ENCODE data around the gene AURKAIP1. TPM values are rescaled to one million over a fixed set of nuclear protein-coding genes. Genes with fewer than 3 reads are reported as not detected.

AURKAIP1 gene
- total RNA-seq, 1 experiment from 2014 or later, result 196 TPM

DNA sequence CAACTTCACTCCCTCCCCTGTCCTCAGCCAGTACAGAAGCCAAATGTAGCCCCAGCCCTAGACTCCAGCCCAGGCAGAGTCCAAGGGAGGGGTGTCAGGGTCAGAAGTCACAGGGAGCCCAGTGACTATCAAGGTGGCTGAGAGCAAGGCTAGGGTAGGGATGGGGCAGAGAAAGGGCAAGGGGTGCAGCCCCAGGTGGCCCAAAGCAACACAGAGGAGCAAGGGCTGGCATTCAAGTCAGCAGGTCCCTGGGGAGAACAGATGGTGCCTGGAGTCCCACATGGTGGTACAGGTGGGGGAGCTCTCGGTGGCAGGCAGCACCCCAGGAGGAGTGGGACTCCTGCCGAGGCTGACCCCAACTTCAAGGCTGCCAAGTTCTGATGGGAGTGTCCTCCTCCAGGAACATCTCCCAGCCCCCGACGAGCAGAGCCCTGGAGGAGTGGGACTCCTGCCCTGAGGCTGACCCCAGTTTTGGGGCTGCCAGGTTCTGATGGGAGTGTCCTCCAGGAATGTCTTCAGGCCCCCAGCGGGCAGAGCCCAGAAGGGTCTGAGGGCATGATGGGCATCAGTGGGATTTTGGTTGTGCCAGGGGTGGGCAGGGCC is 22.1 kb downstream of the AURKAIP1 start:
- Histone ChIP-seq H3K4ac (ENCODE audit: low read depth, low read length) (no peak overlapping the region), H3K18ac (ENCODE audit: insufficient read length, low read depth, low read length) (no peak overlapping the region), H3K23ac (ENCODE audit: insufficient read length, low read depth, low read length) (no peak overlapping the region), H3T11ph (ENCODE audit: low read length) (no peak overlapping the region), H3K23me2 (ENCODE audit: insufficient read length, low read depth, low read length, poor library complexity, severe bottlenecking) (peaks cover 15% of the 10 kb centered on the region), H3K27me3 (ENCODE audit: insufficient read depth, low read length) (peaks cover 4% of the 10 kb centered on the region; the same call in 1 of the 2 replicates), H4K8ac (replicated peaks; ENCODE audit: insufficient read length, low read depth, low read length) (no peak overlapping the region), H4K5ac (ENCODE audit: insufficient read length, low read depth, low read length) (no peak overlapping the region), H2BK20ac (ENCODE audit: low read depth, low read length, poor library complexity, severe bottlenecking) (no peak overlapping the region), H3K9ac (ENCODE audit: extremely low read depth, insufficient read length, low read length) (no peak overlapping the region), H2BK5ac (ENCODE audit: insufficient read length, low read length) (no peak overlapping the region), H3K4me1 (ENCODE audit: insufficient read depth, low read length) (no peaks in the 10 kb centered on the region), H2BK12ac (ENCODE audit: insufficient read length, low read depth, low read length) (no peak overlapping the region), H3K56ac (ENCODE audit: insufficient read length, low read depth, low read length) (no peak overlapping the region), H2AK5ac (ENCODE audit: insufficient read length, low read length) (no peak overlapping the region), H2BK15ac (ENCODE audit: low read depth, low read length) (no peak overlapping the region), H4K91ac (ENCODE audit: insufficient read length, low read depth, low read length) (no peak overlapping the region), H3K9me3 (ENCODE audit: control insufficient read depth, low read depth, low read length) (no peaks in the 10 kb centered on the region), H3K79me1 (ENCODE audit: insufficient read depth, low read depth, low read length, poor library complexity, severe bottlenecking) (peaks cover 3% of the 10 kb centered on the region), H4K20me1 (ENCODE audit: control insufficient read depth, insufficient read depth, insufficient read length) (peaks cover 3% of the 10 kb centered on the region), H3K27ac (ENCODE audit: insufficient read length, low read depth, low read length) (no peak overlapping the region), H3K79me2 (ENCODE audit: insufficient read depth, low read length) (peaks cover 3% of the 10 kb centered on the region; the same call in 1 of the 2 replicates), H2BK120ac (ENCODE audit: low read depth, low read length, poor library complexity, severe bottlenecking) (no peak overlapping the region), H3K4me2 (ENCODE audit: insufficient read depth, insufficient read length, low read length) (no peak overlapping the region), H2AFZ (ENCODE audit: low read length) (no peak overlapping the region), H3K14ac (ENCODE audit: insufficient read depth, low read length) (no peak overlapping the region)
- H3K27me3 Mint-ChIP-seq (ENCODE audit: low read depth), result peaks cover 31% of the 10 kb centered on the region
- no CpG with 5 or more reads among the region's 5 CpGs for WGBS (ENCODE audit: extremely low coverage, insufficient read length, low lambda C conversion rate)
- H3K9me3 Mint-ChIP-seq, result no peaks in the 10 kb centered on the region
- H3K4me1 Mint-ChIP-seq, result peaks cover 20 to 34% of the 10 kb centered on the region in 2 experiments
- DNase-seq, result no peak
- TF ChIP-seq, protein P1, sequence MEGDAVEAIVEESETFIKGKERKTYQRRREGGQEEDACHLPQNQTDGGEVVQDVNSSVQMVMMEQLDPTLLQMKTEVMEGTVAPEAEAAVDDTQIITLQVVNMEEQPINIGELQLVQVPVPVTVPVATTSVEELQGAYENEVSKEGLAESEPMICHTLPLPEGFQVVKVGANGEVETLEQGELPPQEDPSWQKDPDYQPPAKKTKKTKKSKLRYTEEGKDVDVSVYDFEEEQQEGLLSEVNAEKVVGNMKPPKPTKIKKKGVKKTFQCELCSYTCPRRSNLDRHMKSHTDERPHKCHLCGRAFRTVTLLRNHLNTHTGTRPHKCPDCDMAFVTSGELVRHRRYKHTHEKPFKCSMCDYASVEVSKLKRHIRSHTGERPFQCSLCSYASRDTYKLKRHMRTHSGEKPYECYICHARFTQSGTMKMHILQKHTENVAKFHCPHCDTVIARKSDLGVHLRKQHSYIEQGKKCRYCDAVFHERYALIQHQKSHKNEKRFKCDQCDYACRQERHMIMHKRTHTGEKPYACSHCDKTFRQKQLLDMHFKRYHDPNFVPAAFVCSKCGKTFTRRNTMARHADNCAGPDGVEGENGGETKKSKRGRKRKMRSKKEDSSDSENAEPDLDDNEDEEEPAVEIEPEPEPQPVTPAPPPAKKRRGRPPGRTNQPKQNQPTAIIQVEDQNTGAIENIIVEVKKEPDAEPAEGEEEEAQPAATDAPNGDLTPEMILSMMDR (conservative IDR thresholded peaks at IDR 0.05), result no peak
- H3K4me3 Mint-ChIP-seq, result peak overlapping the region; percentile 42 to 70; a peak in 4 of 5 replicates
- H3K27ac Mint-ChIP-seq, result no peak overlapping the region
- peaks cover 0 to 8% (median 2%) of the 10 kb centered on the region in 3 experiments; a peak in 1 of 7 replicates for H3K36me3 Mint-ChIP-seq (ENCODE audit: insufficient read depth in 1 of 3, low read depth in 3 of 3)

All from H9 (cell line).